T-cell (primary cell): Measurements from ENCODE around the gene ISL2. TPM values are rescaled to one million over a fixed set of nuclear protein-coding genes. Genes with fewer than 3 reads are reported as not detected.

Source experiments
- ATAC-seq, 4 experiments: fragments of 200-7000 bp in 3 of 4; fragments of 150-1000 bp in 1 of 4; cut with Tn5 transposase; replicated peaks in 1 of 4; 1 replicate in 3 of 4; 2 replicates in 1 of 4; pipeline ENCODE4 v1.10.0; 2021; ENCODE audit warnings: moderate library complexity in 3 of 4, mild to moderate bottlenecking in 2 of 4, moderate number of reproducible peaks in 1 of 4
- CTCF ChIA-PET, 2 donors: fragments of 300-600 bp; sonication (Branson Sonifier 250); formaldehyde crosslinking; loops; one replicate each; lab custom pipeline; 2022; ENCODE audit warnings: antibody characterized with exemption in 2 of 2; lab: Charles Lee
- POLR2A ChIA-PET, 2 donors: fragments of 300-600 bp; sonication (Branson Sonifier 250); formaldehyde crosslinking; loops; one replicate each; lab custom pipeline; 2022; ENCODE audit warnings: antibody characterized with exemption in 2 of 2; lab: Charles Lee
- DNase-seq, 35 experiments: peaks; one replicate each; pipeline versions ENCODE4 v3.0.0 to v3.0.0-alpha.2; 2013 to 2023
- H3K27ac ChIP-seq: one replicate; pipeline ENCODE4 v1.5.1; 2013; ENCODE audit warnings: low read length
- H3K27me3 ChIP-seq, 2 experiments: replicated peaks in 1 of 2; 1 replicate in 1 of 2; 2 replicates in 1 of 2; pipeline versions ENCODE4 v1.6.1 to v1.7.0; 2013; ENCODE audit warnings: low read length in 1 of 2, mixed read lengths in 1 of 2; ENCODE audit not compliant: control insufficient read depth in 2 of 2, insufficient read depth in 2 of 2; ENCODE audit errors: extremely low read depth in 1 of 2
- H3K36me3 ChIP-seq, 2 donors: 1 replicate in 1 of 2; 2 replicates in 1 of 2; pipeline versions ENCODE4 v1.6.1 to v1.7.0; 2013; ENCODE audit warnings: low read length in 1 of 2; ENCODE audit not compliant: control insufficient read depth in 2 of 2, insufficient read depth in 1 of 2; ENCODE audit errors: extremely low read depth in 1 of 2
- H3K4me1 ChIP-seq, 2 experiments: 1 replicate in 1 of 2; 2 replicates in 1 of 2; pipeline versions ENCODE4 v1.6.1 to v1.7.0; 2013; ENCODE audit warnings: low read length in 2 of 2, mixed read lengths in 1 of 2; ENCODE audit not compliant: insufficient read depth in 2 of 2, control insufficient read depth in 1 of 2; ENCODE audit errors: extremely low read depth in 1 of 2
- H3K4me3 ChIP-seq, 2 donors: 1 replicate in 1 of 2; 2 replicates in 1 of 2; pipeline versions ENCODE4 v1.5.1 to v1.7.0; 2013; ENCODE audit warnings: mild to moderate bottlenecking in 2 of 2, low read length in 1 of 2, moderate library complexity in 1 of 2; ENCODE audit not compliant: control insufficient read depth in 1 of 2; ENCODE audit errors: extremely low read depth in 1 of 2
- H3K9me3 ChIP-seq: 2 replicates; pipeline ENCODE4 v1.7.0; 2013
- H3K27ac Mint-ChIP-seq, 2 donors: one replicate each; pipeline ENCODE4 v1.8.0; 2020 to 2021; ENCODE audit warnings: mild to moderate bottlenecking in 2 of 2, mixed read lengths in 2 of 2
- H3K27me3 Mint-ChIP-seq, 2 donors: one replicate each; pipeline ENCODE4 v1.8.0; 2021 to 2022; ENCODE audit warnings: mixed read lengths in 2 of 2
- H3K36me3 Mint-ChIP-seq: one replicate; pipeline ENCODE4 v1.8.0; 2021; ENCODE audit warnings: mixed read lengths
- H3K4me1 Mint-ChIP-seq, 3 donors: one replicate each; pipeline ENCODE4 v1.8.0; 2020 to 2022; ENCODE audit warnings: mixed read lengths in 3 of 3, mild to moderate bottlenecking in 1 of 3
- H3K4me3 Mint-ChIP-seq, 3 donors: one replicate each; pipeline ENCODE4 v1.8.0; 2020 to 2022; ENCODE audit warnings: mild to moderate bottlenecking in 3 of 3, mixed read lengths in 3 of 3, moderate library complexity in 3 of 3
- H3K9me3 Mint-ChIP-seq, 3 donors: one replicate each; pipeline ENCODE4 v1.8.0; 2020 to 2022; ENCODE audit warnings: mixed read lengths in 3 of 3
- WGBS: methylation state at CpG from one replicate; pipeline ENCODE4 v1.1.5; 2013; ENCODE audit warnings: missing lambda C conversion rate; ENCODE audit not compliant: insufficient coverage; 5-methylcytosine and 5-hydroxymethylcytosine counted together
- total RNA-seq, 35 experiments: library from RNA in 6 of 35; stranded (reverse) in 6 of 35; fragments of 120-200 nt in 1 of 35; gene quantifications; one replicate each; pipeline versions ENCODE4 v1.2.1 to v1.2.4 and lab custom pipeline; 2013 to 2026

The ISL2 gene
- total RNA-seq, 5 donors from 2014 or later (not counting 1 experiment from before 2014, with no cell fraction given), result 0.23 to 0.44 (median 0.26) TPM; not detected in 2

GRCh38 chr15:76368122-76368621 is 31.6 kb downstream of the ISL2 start:
- Histone ChIP-seq H3K4me1 (no peaks in the 10 kb centered on the region), H3K27ac (no peak overlapping the region), H3K27me3 (no peaks in the 10 kb centered on the region), H3K4me3 (no peak overlapping the region), H3K9me3 (no peaks in the 10 kb centered on the region), H3K36me3 (peaks cover 0 to 3% of the 10 kb centered on the region in 2 donors)
- WGBS, result 89% methylated on average over 9 of the region's 11 CpGs
- ATAC-seq (no peak), DNase-seq (no peak)
- POLR2A ChIA-PET, result no interaction called here
- no peaks in the 10 kb centered on the region for H3K4me1 Mint-ChIP-seq
- CTCF ChIA-PET, result no interaction called here
- no peak overlapping the region for H3K4me3 Mint-ChIP-seq
- H3K27ac Mint-ChIP-seq, result no peak overlapping the region
- no peaks in the 10 kb centered on the region for H3K27me3 Mint-ChIP-seq
- H3K36me3 Mint-ChIP-seq, result peaks cover 40% of the 10 kb centered on the region
- no peaks in the 10 kb centered on the region for H3K9me3 Mint-ChIP-seq

DNA sequence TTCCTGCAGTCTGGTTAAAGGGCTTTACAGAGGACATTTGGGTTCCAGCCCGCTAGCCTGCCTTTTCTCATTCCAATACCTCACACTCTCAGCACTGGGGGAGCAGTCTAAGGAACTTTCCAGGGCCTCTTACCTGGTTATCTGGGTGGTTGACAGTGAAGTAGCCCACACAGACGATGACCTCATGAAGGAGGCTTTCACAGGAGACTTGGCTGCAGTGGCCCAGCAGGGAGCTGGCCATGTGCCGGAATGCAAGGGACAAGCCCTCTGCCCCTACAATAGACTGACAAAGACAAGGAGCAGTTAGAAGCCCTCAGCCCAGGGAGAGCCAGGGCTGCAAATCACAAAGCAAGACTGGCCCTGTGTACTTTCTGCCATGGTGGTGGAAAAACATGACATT is 39.5 kb downstream of the ISL2 start:
- H3K27me3 ChIP-seq, result no peaks in the 10 kb centered on the region
- peaks cover 7 to 11% of the 10 kb centered on the region in 2 donors for H3K36me3 ChIP-seq
- H3K4me1 Mint-ChIP-seq, result no peaks in the 10 kb centered on the region
- DNase-seq (no peak), ATAC-seq (no peak)
- H3K27ac Mint-ChIP-seq, result no peak overlapping the region
- no peaks in the 10 kb centered on the region for H3K9me3 Mint-ChIP-seq
- H3K4me1 ChIP-seq, result no peaks in the 10 kb centered on the region
- WGBS, result 100% methylated on average over 2 of the region's 3 CpGs
- H3K4me3 Mint-ChIP-seq, result no peak overlapping the region
- H3K9me3 ChIP-seq, result no peaks in the 10 kb centered on the region
- no peak overlapping the region for H3K27ac ChIP-seq
- POLR2A ChIA-PET, result interaction anchor here in 1 of 2 donors (0.6 kb wide), 1 partner anchor 536 kb away, joined by 4 read pairs; no protein-coding TSS in a partner anchor
- H3K4me3 ChIP-seq, result no peak overlapping the region
- H3K27me3 Mint-ChIP-seq, result no peaks in the 10 kb centered on the region
- H3K36me3 Mint-ChIP-seq, result peaks cover 46% of the 10 kb centered on the region
- CTCF ChIA-PET, result no interaction called here

- ATAC-seq (no peak), DNase-seq (no peak)
- H3K4me3 ChIP-seq, result no peak overlapping the region
- POLR2A ChIA-PET, result no interaction called here
- Mint-ChIP-seq H3K27me3 (no peaks in the 10 kb centered on the region), H3K27ac (no peak overlapping the region), H3K36me3 (peaks cover 50% of the 10 kb centered on the region), H3K4me1 (no peaks in the 10 kb centered on the region), H3K9me3 (no peaks in the 10 kb centered on the region), H3K4me3 (no peak overlapping the region)
- H3K36me3 ChIP-seq, result peaks cover 7 to 12% of the 10 kb centered on the region in 2 donors
- H3K27ac ChIP-seq, result no peak overlapping the region
- CTCF ChIA-PET, result no interaction called here
- no peaks in the 10 kb centered on the region for H3K4me1 ChIP-seq
- no peaks in the 10 kb centered on the region for H3K9me3 ChIP-seq
- WGBS, result 96% methylated on average over 6 of the region's 8 CpGs
- H3K27me3 ChIP-seq, result no peaks in the 10 kb centered on the region
Observed at GRCh38 chr15:76376816-76377215, 40.2 kb downstream of the ISL2 start.

GRCh38 chr15:76377217-76377616 is 40.6 kb downstream of the ISL2 start:
- Histone ChIP-seq H3K27me3 (no peaks in the 10 kb centered on the region), H3K36me3 (peaks cover 7 to 12% of the 10 kb centered on the region in 2 donors), H3K27ac (no peak overlapping the region), H3K4me1 (no peaks in the 10 kb centered on the region), H3K9me3 (no peaks in the 10 kb centered on the region), H3K4me3 (no peak overlapping the region)
- 100% methylated on average over 1 of the region's 2 CpGs for WGBS
- ATAC-seq, result no peak
- Mint-ChIP-seq H3K36me3 (peaks cover 49% of the 10 kb centered on the region), H3K4me1 (no peaks in the 10 kb centered on the region), H3K4me3 (no peak overlapping the region), H3K27me3 (no peaks in the 10 kb centered on the region), H3K9me3 (no peaks in the 10 kb centered on the region), H3K27ac (no peak overlapping the region)
- ChIA-PET CTCF (no interaction called here), POLR2A (no interaction called here)
- DNase-seq, result no peak

GRCh38 chr15:76377751-76378150 is 41.2 kb downstream of the ISL2 start:
- POLR2A ChIA-PET, result no interaction called here
- Mint-ChIP-seq H3K4me3 (no peak overlapping the region), H3K36me3 (peaks cover 48% of the 10 kb centered on the region), H3K27ac (no peak overlapping the region), H3K27me3 (no peaks in the 10 kb centered on the region), H3K9me3 (no peaks in the 10 kb centered on the region), H3K4me1 (no peaks in the 10 kb centered on the region)
- Histone ChIP-seq H3K27ac (no peak overlapping the region), H3K4me3 (no peak overlapping the region), H3K4me1 (no peaks in the 10 kb centered on the region), H3K27me3 (no peaks in the 10 kb centered on the region), H3K36me3 (peaks cover 7 to 12% of the 10 kb centered on the region in 2 donors), H3K9me3 (no peaks in the 10 kb centered on the region)
- ATAC-seq (no peak), DNase-seq (no peak)
- CTCF ChIA-PET, result no interaction called here

GRCh38 chr15:76378691-76379090 is 42.1 kb downstream of the ISL2 start:
- Histone ChIP-seq H3K4me1 (no peaks in the 10 kb centered on the region), H3K4me3 (no peak overlapping the region), H3K27ac (no peak overlapping the region), H3K27me3 (no peaks in the 10 kb centered on the region), H3K9me3 (no peaks in the 10 kb centered on the region), H3K36me3 (peaks cover 7 to 8% of the 10 kb centered on the region in 2 donors)
- ChIA-PET CTCF (interaction anchor here in 1 of 2 donors (0.5 kb wide), 1 partner anchor 156 kb away, joined by 3 read pairs; no protein-coding TSS in a partner anchor), POLR2A (no interaction called here)
- Mint-ChIP-seq H3K36me3 (peaks cover 49% of the 10 kb centered on the region), H3K9me3 (no peaks in the 10 kb centered on the region), H3K4me3 (no peak overlapping the region), H3K27ac (no peak overlapping the region), H3K4me1 (no peaks in the 10 kb centered on the region), H3K27me3 (no peaks in the 10 kb centered on the region)
- WGBS, result no CpG with 5 or more reads among the region's 1 CpG
- ATAC-seq (no peak), DNase-seq (no peak)

DNA sequence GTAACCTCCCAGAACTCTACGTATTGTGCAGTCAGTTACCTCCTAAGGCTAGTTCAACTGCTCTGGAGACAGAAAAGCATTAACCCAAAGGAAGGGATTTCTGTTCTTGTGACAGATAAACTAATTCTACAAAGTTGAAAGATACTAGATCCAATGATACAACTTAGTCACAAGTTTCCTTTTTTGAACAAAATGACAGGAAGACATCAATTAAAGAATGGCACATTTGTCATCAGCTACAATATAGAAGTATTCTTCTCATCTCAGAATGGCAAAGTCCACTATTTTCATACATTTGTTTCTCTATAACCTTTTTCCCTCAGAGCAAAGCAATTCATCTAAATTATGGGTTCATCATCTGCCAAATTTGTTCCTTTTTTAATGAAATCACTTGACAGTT is 43.7 kb downstream of the ISL2 start:
- DNase-seq (no peak), ATAC-seq (no peak)
- Histone ChIP-seq H3K4me1 (no peaks in the 10 kb centered on the region), H3K36me3 (peaks cover 5 to 6% of the 10 kb centered on the region in 2 donors), H3K27me3 (no peaks in the 10 kb centered on the region), H3K4me3 (no peak overlapping the region), H3K9me3 (no peaks in the 10 kb centered on the region), H3K27ac (no peak overlapping the region)
- no peak overlapping the region for H3K27ac Mint-ChIP-seq
- H3K4me1 Mint-ChIP-seq, result no peaks in the 10 kb centered on the region
- H3K9me3 Mint-ChIP-seq, result no peaks in the 10 kb centered on the region
- ChIA-PET POLR2A (no interaction called here), CTCF (no interaction called here)
- H3K27me3 Mint-ChIP-seq, result no peaks in the 10 kb centered on the region
- peaks cover 54% of the 10 kb centered on the region for H3K36me3 Mint-ChIP-seq
- WGBS, result no CpG with 5 or more reads among the region's 1 CpG
- H3K4me3 Mint-ChIP-seq, result no peak overlapping the region
